ENCODE data around the gene SPATA25.
"Not testable (repeated sequence)": the region's sequence is repeated elsewhere in the genome, so short reads cannot be mapped to it uniquely, and the experiment has no call there.

Gene SPATA25

DNA sequence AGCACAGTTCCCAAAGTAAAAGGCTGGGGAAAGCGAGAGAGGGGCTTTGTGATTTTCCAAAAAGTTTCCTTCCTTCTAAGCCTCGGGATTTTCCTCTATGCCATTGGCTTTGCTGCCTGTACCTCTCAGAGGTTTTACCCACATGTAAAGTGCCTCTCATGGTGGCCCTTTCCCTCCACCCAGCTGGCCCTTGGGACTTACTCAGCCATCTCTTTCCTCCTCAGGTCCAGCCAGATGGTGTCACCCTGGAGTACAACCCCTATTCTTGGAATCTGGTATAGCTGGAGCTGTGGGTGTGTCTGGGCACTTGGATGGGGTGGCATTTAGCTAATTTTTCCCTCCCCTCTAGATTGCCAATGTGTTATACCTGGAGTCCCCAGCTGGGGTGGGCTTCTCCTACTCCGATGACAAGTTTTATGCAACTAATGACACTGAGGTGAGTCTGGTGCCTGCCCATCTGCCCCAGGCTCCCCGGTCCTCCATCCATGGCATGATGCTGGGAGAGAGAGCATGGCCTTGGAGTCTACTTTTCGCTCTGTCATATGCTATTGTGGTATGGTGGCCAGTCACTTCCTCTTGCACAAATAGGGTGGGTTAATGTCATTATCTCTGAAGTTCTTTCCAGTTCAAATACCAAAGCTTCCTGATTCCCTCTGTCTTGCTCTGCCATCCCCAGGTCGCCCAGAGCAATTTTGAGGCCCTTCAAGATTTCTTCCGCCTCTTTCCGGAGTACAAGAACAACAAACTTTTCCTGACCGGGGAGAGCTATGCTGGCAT, 4.8 kb upstream of the SPATA25 start:
- peak; percentile 22 for DNase-seq

GRCh38 chr20:45890985-45891983, 3.9 kb upstream of the SPATA25 start, which contains the start of the genes CTSA and NEURL2:
Gene CTSA, plus strand, starts transcription at chr20:45891335. Its CDS starts 234 bp downstream, at chr20:45891569.
Gene NEURL2, minus strand, starts transcription at chr20:45891208. Its CDS starts 217 bp downstream, at chr20:45890991.
- DNase-seq, result peak; percentile 94

GRCh38 chr20:45890077-45890984, 2.9 kb upstream of the SPATA25 start:
- DNase-seq, result peak; percentile 81

DNA sequence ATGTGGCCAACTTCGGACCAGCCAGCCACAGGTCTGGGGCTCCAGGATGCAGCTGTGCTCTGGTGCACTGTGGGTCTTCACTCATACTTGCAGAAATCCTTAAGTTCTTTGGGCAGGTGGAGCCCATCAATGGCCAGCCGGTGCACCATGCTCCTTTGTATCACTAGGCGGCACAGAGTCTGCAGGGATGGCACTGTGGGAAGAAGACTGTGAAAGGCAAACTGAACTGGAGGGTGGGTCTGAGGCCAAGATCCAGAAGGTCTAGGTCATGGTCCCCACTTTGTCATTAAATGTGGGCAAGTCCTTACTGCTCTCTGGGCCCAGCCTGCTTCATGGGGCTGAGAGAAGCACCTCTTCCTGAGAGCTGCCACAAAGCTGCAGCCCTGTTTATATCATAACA, 1.3 kb upstream of the SPATA25 start:
- no peak for DNase-seq

DNA sequence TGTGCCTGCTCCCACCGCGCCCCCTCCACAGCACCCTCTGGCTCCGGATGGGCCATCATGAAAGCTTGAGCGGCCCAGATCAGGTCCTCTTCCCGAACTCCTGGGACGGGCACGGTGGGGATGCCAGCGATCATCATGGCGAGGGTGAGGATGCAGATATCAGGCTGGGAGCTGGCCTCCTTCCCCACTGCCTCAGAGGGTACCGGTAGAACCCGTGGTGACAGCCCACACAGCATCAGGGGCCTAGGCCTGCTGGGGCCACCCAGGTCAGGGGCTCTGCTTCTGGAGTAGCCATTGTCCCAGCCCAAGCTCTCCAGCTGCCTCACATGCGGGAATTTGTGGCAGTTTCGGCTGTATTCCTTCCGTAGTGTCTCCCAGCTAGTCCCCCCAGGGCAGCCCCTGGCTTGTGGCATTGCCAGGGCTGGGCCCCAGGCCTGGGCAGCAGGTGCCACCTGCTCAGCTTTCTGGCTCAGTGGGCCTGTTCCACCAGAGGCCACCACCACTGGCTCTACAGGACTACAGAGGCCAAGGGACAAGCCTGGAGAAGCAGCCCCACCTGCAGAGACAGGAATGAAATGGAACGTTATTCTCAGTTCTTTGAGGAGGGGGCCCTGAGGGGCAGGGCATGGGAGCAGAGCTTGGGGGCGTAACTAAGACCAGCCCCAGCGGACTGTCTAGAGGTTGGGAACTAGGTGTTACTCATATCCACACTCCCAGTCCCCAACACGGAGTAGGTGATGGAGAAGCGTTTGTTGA, 654 bp downstream of the SPATA25 start:
- no peak for DNase-seq

DNA sequence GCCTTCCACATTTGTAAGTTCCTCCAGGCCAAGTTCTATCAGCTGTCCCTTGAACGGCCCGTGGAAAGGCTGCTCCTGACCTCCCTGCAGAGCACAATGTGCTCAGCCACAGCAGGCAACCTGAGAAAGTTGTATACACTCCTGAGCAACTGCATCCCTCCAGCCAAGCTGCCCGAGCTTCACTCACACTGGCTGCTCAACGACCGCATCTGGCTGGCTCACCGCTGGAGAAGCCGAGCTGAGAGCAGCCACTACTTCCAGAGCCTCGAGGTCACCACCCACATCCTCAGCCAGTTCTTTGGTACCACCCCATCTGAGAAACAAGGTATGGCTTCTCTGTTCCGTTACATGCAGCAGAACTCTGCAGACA, 4.3 kb downstream of the SPATA25 start:
- no peak for DNase-seq

- DNase-seq, result no peak
These were observed 4.8 kb downstream of the SPATA25 start for GRCh38 chr20:45882469-45883099.

GRCh38 chr20:45880988-45881788, 6.2 kb downstream of the SPATA25 start, which contains the start of gene ZSWIM1:
Gene ZSWIM1, plus strand, starts transcription at chr20:45881227. Its CDS starts 1,366 bp downstream, at chr20:45882593.
- peak; percentile 99 for DNase-seq

- DNase-seq, result no peak
These were observed 9.2 kb downstream of the SPATA25 start for GRCh38 chr20:45878076-45878761.

GRCh38 chr20:45874576-45874975, 12.8 kb downstream of the SPATA25 start:
- DNase-seq, result no peak

GRCh38 chr20:45874104-45874481, 13.3 kb downstream of the SPATA25 start:
- DNase-seq, result not testable (repeated sequence)

GRCh38 chr20:45873409-45874103, 13.9 kb downstream of the SPATA25 start:
- DNase-seq, result no peak

- no peak for DNase-seq
These were observed 14.8 kb downstream of the SPATA25 start for GRCh38 chr20:45872626-45873025.

- peak; percentile 81 for DNase-seq
These were observed 19.6 kb downstream of the SPATA25 start for GRCh38 chr20:45867819-45868176.

DNA sequence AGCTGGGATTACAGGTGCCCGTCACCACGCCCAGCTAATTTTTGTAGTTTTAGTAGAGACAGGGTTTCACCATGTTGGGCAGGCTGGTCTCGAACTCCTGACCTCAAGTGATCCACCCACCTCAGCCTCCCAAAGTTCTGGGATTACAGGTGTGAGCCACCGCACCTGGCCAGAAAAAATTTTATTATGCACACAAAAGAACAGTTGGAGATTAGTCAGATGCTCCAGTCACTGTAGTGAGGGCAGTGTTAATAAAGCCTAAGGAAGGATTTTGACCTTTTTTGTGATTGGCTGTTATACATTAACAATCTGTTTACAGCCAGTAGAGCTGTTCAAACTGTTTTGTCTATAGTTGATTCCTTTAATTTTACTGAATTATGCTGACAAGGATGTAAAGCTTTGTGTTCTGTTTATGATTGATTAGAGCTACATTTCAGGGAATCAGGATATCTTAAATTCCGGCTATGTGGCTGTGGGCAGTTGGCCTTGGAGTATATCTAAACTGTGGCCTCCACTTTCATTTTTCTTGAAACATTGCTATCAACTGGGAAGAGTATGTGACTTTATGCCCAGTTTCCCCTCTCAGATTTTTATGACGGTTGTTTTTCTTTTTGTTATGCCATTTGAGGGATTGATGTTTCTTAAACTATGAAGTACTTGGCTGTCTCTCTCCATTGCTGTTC, 20.1 kb downstream of the SPATA25 start:
- no peak for DNase-seq

DNA sequence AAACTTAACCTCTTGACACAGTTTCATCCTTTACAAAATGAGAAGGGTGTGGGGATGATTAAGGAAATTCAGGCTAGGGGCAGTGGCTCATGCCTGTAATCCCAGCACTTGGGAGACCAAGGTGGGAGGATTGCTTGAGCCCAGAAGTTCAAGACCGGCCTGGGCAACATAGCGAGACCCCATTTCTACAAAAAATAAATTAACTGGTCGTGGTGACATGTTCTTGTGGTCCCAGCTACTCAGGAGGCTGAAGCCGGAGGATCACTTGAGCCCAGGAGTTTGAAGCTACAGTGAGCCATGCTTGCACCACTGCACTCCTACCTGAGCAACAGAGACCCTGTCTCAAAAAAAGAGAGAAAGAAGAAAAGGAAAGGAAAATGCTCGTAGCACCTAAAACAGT, 21.0 kb downstream of the SPATA25 start:
- no peak for DNase-seq

- DNase-seq, result no peak
These were observed 23.6 kb downstream of the SPATA25 start for GRCh38 chr20:45863543-45864470.

All from fibroblast of skin of right biceps (primary cell).